ENCODE data around the gene RMP24.

DNA sequence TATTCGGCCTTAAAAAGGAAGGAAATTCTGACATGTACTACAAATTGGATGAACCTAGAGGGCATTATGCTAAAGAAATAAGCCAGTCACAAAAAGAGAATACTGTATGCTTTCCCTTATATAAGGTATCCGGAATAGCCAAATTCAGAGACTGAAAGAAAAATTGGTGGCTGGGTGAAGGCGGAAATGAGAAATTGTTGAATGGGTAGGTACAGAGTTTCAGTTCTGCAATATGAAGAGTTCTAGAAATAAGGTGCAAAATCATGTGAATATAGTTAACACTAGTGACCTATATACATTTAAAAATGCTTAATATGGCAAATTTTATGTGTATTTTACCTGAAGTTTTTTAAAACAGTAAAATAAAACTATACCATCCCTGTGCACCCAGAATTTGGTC lies 43.1 kb downstream of the RMP24 start:
- TF ChIP-seq, protein P1, sequence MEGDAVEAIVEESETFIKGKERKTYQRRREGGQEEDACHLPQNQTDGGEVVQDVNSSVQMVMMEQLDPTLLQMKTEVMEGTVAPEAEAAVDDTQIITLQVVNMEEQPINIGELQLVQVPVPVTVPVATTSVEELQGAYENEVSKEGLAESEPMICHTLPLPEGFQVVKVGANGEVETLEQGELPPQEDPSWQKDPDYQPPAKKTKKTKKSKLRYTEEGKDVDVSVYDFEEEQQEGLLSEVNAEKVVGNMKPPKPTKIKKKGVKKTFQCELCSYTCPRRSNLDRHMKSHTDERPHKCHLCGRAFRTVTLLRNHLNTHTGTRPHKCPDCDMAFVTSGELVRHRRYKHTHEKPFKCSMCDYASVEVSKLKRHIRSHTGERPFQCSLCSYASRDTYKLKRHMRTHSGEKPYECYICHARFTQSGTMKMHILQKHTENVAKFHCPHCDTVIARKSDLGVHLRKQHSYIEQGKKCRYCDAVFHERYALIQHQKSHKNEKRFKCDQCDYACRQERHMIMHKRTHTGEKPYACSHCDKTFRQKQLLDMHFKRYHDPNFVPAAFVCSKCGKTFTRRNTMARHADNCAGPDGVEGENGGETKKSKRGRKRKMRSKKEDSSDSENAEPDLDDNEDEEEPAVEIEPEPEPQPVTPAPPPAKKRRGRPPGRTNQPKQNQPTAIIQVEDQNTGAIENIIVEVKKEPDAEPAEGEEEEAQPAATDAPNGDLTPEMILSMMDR (IDR thresholded peaks at IDR 0.05) = no peak
- no peak for TF ChIP-seq POLR2AphosphoS5 (IDR thresholded peaks at IDR 0.05)
- no peak for TF ChIP-seq POLR2A (IDR thresholded peaks at IDR 0.05)
- TF ChIP-seq EP300 (IDR thresholded peaks at IDR 0.05) = no peak
